SK-N-SH (cell line): ENCODE results near the gene PHACTR2. TPM values are rescaled to one million over a fixed set of nuclear protein-coding genes. Genes with fewer than 3 reads are reported as not detected.
A peak's percentile ranks its signal among the peaks of the same experiment; 100 is the strongest.

Experiments used
- CTCF ChIA-PET: fragments of 300-600, 350-600 bp; formaldehyde crosslinking; extraction: SDS; loops from one replicate; lab custom pipeline; 2021; lab: Yijun Ruan, JAX
- POLR2A ChIA-PET: fragments of 350-600 bp; sonication (Branson Sonifier 250); formaldehyde crosslinking; extraction: SDS; loops from one replicate; lab custom pipeline; 2020; ENCODE audit warnings: antibody characterized with exemption, inconsistent platforms; lab: Yijun Ruan, JAX
- DNase-seq: peaks from one replicate; pipeline ENCODE4 v3.0.0; 2012
- H2AFZ ChIP-seq: fragments of 200-600 bp; sonication (generic); 2 replicates; pipeline ENCODE4 v1.8.1; 2016; ENCODE audit warnings: antibody characterized with exemption, mild to moderate bottlenecking, low read depth
- H3F3A ChIP-seq: fragments of 200-600 bp; sonication (generic); replicated peaks from 2 replicates; pipeline ENCODE3; 2016; ENCODE audit warnings: antibody characterized with exemption, mild to moderate bottlenecking; ENCODE audit not compliant: insufficient read depth
- H3K27ac ChIP-seq, 2 experiments: fragments of 200-500 bp in 1 of 2; fragments of 200-600 bp in 1 of 2; sonication (Bioruptor generic) in 1 of 2; sonication (generic), shearing (Covaris generic) in 1 of 2; 2 replicates each; pipeline versions ENCODE4 v1.5.1 to v1.6.1; 2014 to 2016; ENCODE audit warnings: low read depth in 2 of 2, inconsistent platforms in 1 of 2, low read length in 1 of 2, mild to moderate bottlenecking in 1 of 2, mixed read lengths in 1 of 2
- H3K27me3 ChIP-seq: fragments of 200-600 bp; sonication (generic), shearing (Covaris generic); 2 replicates; pipeline ENCODE4 v1.6.1; 2016; ENCODE audit warnings: mixed run types; ENCODE audit not compliant: insufficient read depth
- H3K36me3 ChIP-seq, 2 experiments: fragments of 200-500 bp in 1 of 2; fragments of 200-600 bp in 1 of 2; sonication (Bioruptor generic) in 1 of 2; sonication (generic) in 1 of 2; replicated peaks in 1 of 2; 2 replicates each; pipeline versions ENCODE3 to v1.5.1; 2014 to 2016; ENCODE audit warnings: low read length in 1 of 2, mild to moderate bottlenecking in 1 of 2; ENCODE audit not compliant: insufficient read depth in 2 of 2, control insufficient read depth in 1 of 2
- H3K4me1 ChIP-seq, 2 experiments: fragments of 200-500 bp in 1 of 2; fragments of 200-600 bp in 1 of 2; sonication (Bioruptor generic) in 1 of 2; sonication (generic), shearing (Covaris generic) in 1 of 2; 2 replicates each; pipeline versions ENCODE4 v1.5.1 to v1.6.1; 2014 to 2016; ENCODE audit warnings: low read depth in 1 of 2, low read length in 1 of 2, mixed run types in 1 of 2; ENCODE audit not compliant: insufficient read depth in 2 of 2, control insufficient read depth in 1 of 2
- H3K4me2 ChIP-seq: fragments of 200-600 bp; sonication (generic), shearing (Covaris generic); 2 replicates; pipeline ENCODE4 v1.6.1; 2017; ENCODE audit warnings: mixed run types
- H3K4me3 ChIP-seq, 2 experiments: fragments of 200-500 bp in 1 of 2; fragments of 200-600 bp in 1 of 2; sonication (Bioruptor generic) in 1 of 2; sonication (generic), shearing (Covaris generic) in 1 of 2; 2 replicates each; pipeline versions ENCODE4 v1.5.1 to v1.8.1; 2014 to 2016; ENCODE audit warnings: low read depth in 2 of 2, inconsistent platforms in 1 of 2, low read length in 1 of 2, mild to moderate bottlenecking in 1 of 2, mixed read lengths in 1 of 2, moderate library complexity in 1 of 2
- H3K79me2 ChIP-seq: fragments of 200-600 bp; sonication (generic); 2 replicates; pipeline ENCODE4 v1.8.1; 2017; ENCODE audit warnings: mild to moderate bottlenecking; ENCODE audit not compliant: insufficient read depth
- H3K9ac ChIP-seq: fragments of 200-600 bp; sonication (generic); 2 replicates; pipeline ENCODE4 v1.6.1; 2017; ENCODE audit warnings: mixed run types
- H3K9me2 ChIP-seq: fragments of 200-600 bp; sonication (generic); 2 replicates; pipeline ENCODE4 v1.6.1; 2017; ENCODE audit warnings: mixed run types
- H3K9me3 ChIP-seq: fragments of 200-600 bp; sonication (generic); 2 replicates; pipeline ENCODE4 v1.6.1; 2017; ENCODE audit warnings: mixed run types, mild to moderate bottlenecking, moderate library complexity
- H4K20me1 ChIP-seq: fragments of 200-600 bp; sonication (generic); 2 replicates; pipeline ENCODE4 v1.6.1; 2017; ENCODE audit warnings: mild to moderate bottlenecking, mixed run types; ENCODE audit not compliant: insufficient read depth
- EP300 ChIP-seq, 2 experiments: IDR thresholded peaks; 2 replicates each; pipeline versions ENCODE4 v1.4.0 to v1.6.1; 2012; ENCODE audit warnings: borderline replicate concordance in 1 of 2, low read depth in 1 of 2, low read length in 1 of 2
- FOXM1 ChIP-seq: IDR thresholded peaks from 2 replicates; pipeline ENCODE4 v1.4.0; 2012; ENCODE audit warnings: low read depth, mild to moderate bottlenecking
- POLR2AphosphoS5 ChIP-seq: IDR thresholded peaks from 2 replicates; pipeline ENCODE4 v1.6.1; 2012; ENCODE audit warnings: low read depth, low read length
- SIN3A ChIP-seq: IDR thresholded peaks from 2 replicates; pipeline ENCODE4 v1.6.1; 2012; ENCODE audit warnings: low read depth, mild to moderate bottlenecking, low read length, moderate library complexity, borderline replicate concordance
- WGBS: methylation state at CpG from one replicate; pipeline ENCODE4 v1.1.6; 2017; ENCODE audit warnings: low lambda C conversion rate; 5-methylcytosine and 5-hydroxymethylcytosine counted together
- polyA plus RNA-seq, 3 experiments: library from polyadenylated mRNA; depleted of rRNA; stranded (reverse); fragments of >200 nt; gene quantifications; 2 replicates each; pipeline ENCODE4 v1.2.3, GENCODE V29; 2012
- TF ChIP-seq, protein P1 (sequence below): IDR thresholded peaks from 2 replicates; pipeline ENCODE4 v1.4.0; 2012; ENCODE audit warnings: low read depth, borderline replicate concordance
- TF ChIP-seq, protein P2 (sequence below): IDR thresholded peaks from 2 replicates; pipeline ENCODE4 v1.4.0; 2012; ENCODE audit warnings: low read depth, borderline replicate concordance

The PHACTR2 gene
- polyA plus RNA-seq, 1 of the 3 experiments (the other 2 are of a cell fraction), result 5.0 TPM

DNA sequence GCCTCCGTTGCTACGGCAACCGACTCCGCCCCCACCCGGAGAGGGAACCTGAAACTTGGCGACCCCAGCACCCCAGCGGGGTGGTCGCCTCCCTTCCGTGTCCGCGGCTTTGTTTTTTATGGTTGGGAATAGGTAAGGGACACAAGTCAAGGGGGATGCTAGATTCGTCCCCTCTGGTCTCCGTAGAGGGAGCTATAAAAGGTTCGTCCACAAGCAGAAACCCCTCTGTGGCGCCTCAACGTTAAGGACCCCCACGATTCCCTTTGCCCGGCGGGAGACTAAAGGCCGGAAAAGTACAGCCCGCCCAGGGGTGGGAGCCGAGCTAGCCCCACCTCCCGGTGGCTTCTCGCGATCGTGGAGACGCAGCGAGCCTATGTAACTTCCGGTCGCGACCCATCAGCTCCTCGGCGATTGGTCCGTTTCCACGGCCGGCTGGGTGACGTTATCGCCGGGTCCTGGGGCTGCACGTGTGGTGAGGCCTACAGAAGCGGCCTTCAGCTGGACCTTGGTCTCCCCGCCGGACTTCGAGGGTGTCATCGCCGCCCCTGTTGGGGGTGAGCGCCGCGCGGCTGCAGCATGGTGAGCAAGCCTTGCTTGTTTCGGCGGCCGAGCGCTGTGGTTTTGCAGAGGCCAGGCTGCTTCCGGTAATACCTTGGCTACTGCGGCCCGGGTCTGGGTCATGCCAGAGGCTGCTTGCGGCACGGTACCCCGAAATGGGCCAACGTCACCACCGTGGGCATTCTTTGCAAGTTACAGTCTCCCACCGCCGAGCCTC lies 165.3 kb downstream of the PHACTR2 start, which contains the start of gene LTV1 (continued):
- TF ChIP-seq, protein P1, sequence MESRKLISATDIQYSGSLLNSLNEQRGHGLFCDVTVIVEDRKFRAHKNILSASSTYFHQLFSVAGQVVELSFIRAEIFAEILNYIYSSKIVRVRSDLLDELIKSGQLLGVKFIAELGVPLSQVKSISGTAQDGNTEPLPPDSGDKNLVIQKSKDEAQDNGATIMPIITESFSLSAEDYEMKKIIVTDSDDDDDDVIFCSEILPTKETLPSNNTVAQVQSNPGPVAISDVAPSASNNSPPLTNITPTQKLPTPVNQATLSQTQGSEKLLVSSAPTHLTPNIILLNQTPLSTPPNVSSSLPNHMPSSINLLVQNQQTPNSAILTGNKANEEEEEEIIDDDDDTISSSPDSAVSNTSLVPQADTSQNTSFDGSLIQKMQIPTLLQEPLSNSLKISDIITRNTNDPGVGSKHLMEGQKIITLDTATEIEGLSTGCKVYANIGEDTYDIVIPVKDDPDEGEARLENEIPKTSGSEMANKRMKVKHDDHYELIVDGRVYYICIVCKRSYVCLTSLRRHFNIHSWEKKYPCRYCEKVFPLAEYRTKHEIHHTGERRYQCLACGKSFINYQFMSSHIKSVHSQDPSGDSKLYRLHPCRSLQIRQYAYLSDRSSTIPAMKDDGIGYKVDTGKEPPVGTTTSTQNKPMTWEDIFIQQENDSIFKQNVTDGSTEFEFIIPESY, result peak; percentile 98
- TF ChIP-seq, all 33 proteins: peak for 11

DNA sequence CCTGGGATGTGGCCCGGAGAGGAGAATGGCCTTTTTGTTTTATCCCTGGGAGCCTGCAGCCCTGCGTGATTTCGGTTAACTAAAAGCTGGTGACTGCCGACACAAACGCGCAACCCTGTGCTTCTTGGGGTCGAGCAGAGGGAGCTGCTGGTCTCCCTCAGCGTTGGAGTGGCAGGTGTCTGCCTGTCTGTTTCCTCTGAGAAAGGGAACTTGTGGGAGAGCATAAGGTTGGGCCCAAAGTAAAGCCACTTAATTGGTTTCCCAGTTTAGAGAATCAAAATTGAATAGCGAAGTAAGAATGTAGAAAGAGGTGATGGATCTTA lies 165.9 kb downstream of the PHACTR2 start:
- Histone ChIP-seq H3K4me3 (peak overlapping the region; percentile 83 to 97), H3K27me3 (no peaks in the 10 kb centered on the region), H3F3A (no peaks in the 10 kb centered on the region), H3K9ac (peak overlapping the region; percentile 97), H4K20me1 (no peaks in the 10 kb centered on the region)
- POLR2A ChIA-PET, result interaction anchor here (1.0 to 1.6 kb wide), 5 partner anchors 17 to 268 kb away, joined by 3 to 5 read pairs (median 3); no protein-coding TSS in a partner anchor
- WGBS, result 0% methylated on average over 8 of the region's 9 CpGs
- CTCF ChIA-PET, result interaction anchor here (0.8 to 2.3 kb wide), 3 partner anchors 143 to 268 kb away, joined by 3 to 15 read pairs (median 4); no protein-coding TSS in a partner anchor
- TF ChIP-seq, protein P2, sequence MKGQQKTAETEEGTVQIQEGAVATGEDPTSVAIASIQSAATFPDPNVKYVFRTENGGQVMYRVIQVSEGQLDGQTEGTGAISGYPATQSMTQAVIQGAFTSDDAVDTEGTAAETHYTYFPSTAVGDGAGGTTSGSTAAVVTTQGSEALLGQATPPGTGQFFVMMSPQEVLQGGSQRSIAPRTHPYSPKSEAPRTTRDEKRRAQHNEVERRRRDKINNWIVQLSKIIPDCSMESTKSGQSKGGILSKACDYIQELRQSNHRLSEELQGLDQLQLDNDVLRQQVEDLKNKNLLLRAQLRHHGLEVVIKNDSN, result no peak
- TF ChIP-seq, protein P1, result no peak
- TF ChIP-seq FOXM1, result no peak
- no peak for TF ChIP-seq SIN3A
- TF ChIP-seq POLR2AphosphoS5, result no peak
- TF ChIP-seq EP300 (IDR thresholded peaks at IDR 0.05; ENCODE audit: borderline replicate concordance in 1 of 2, low read depth in 1 of 2, low read length in 1 of 2), result no peak
- TF ChIP-seq, all 33 proteins: peak for 0
- Histone ChIP-seq H3K79me2 (peaks cover 52% of the 10 kb centered on the region), H3K27ac (peak overlapping the region; percentile 81 to 86), H3K4me1 (peaks cover 0 to 3% of the 10 kb centered on the region in 2 experiments; a peak in 2 of 4 replicates), H3K36me3 (peaks cover 36 to 41% of the 10 kb centered on the region in 2 experiments), H3K9me3 (no peaks in the 10 kb centered on the region), H3K4me2 (peak overlapping the region; percentile 87), H3K9me2 (no peaks in the 10 kb centered on the region), H2AFZ (peak overlapping the region; percentile 66)
- no peak for DNase-seq
